ENCODE data around the gene NKD1. TPM values are rescaled to one million over a fixed set of nuclear protein-coding genes. Genes with fewer than 3 reads are reported as not detected.

NKD1 gene
- total and polyA plus RNA-seq, 2 experiments from 2014 or later: not detected

- peak overlapping the region; percentile 71 for H3K4me2 ChIP-seq (ENCODE audit: unreplicated experiment)
- no peaks in the 10 kb centered on the region for H3F3A ChIP-seq (ENCODE audit: insufficient read depth)
- H3K4me3 ChIP-seq: peak overlapping the region; percentile 67
- in situ Hi-C loops (cut with MboI): no loop called here
- TF ChIP-seq EZH2phosphoT487 (IDR thresholded peaks at IDR 0.05; ENCODE audit: insufficient read depth, low read depth): no peak
- peak; percentile 44 for DNase-seq
- H3K9me2 ChIP-seq (ENCODE audit: insufficient read depth): no peaks in the 10 kb centered on the region
- H3K4me1 ChIP-seq (ENCODE audit: insufficient read depth): no peaks in the 10 kb centered on the region
- no peaks in the 10 kb centered on the region for H3K36me3 ChIP-seq (ENCODE audit: low read depth)
- peak overlapping the region; percentile 69 for H2AFZ ChIP-seq
- no peak overlapping the region for H3K27ac ChIP-seq
- no peaks in the 10 kb centered on the region for H4K20me1 ChIP-seq (ENCODE audit: insufficient read depth)
- no peaks in the 10 kb centered on the region for H3K79me2 ChIP-seq (ENCODE audit: insufficient read depth)
- H3K27me3 ChIP-seq (replicated peaks; ENCODE audit: insufficient read depth): peaks cover 14% of the 10 kb centered on the region
- H3K9me3 ChIP-seq (ENCODE audit: low read depth): no peaks in the 10 kb centered on the region
- H3K9ac ChIP-seq: peak overlapping the region; percentile 50
- WGBS, 2 experiments (ENCODE audit: low coverage in 1 of 2, low lambda C conversion rate in 2 of 2, missing lambda C conversion rate in 2 of 2): 45 to 47% methylated on average over 19 of the region's 19 CpGs
These were observed 149.9 kb downstream of the NKD1 start for GRCh38 chr16:50697881-50698767.

Other genes with a start within 250 kb of the NKD1 start
- 34.5 and 35.8 TPM in 2 replicates for gene BRD7, start 179.4 kb upstream of the NKD1 start, total RNA-seq (2014; rRNA removed; shearing (Covaris generic))
- 20.3 and 31.1 TPM in 2 replicates for gene BRD7, start 179.4 kb upstream of the NKD1 start, polyA plus RNA-seq (2016; fragmentation: Nextera tagmentation; extraction: Ambion mirVana)
- gene SNX20, start 132.9 kb downstream of the NKD1 start, total RNA-seq (2014; rRNA removed; shearing (Covaris generic)): not detected in 2 replicates
- gene SNX20, start 132.9 kb downstream of the NKD1 start, polyA plus RNA-seq (2016; fragmentation: Nextera tagmentation; extraction: Ambion mirVana): not detected in 2 replicates
- gene NOD2, start 145.2 kb downstream of the NKD1 start, total RNA-seq (2014; rRNA removed; shearing (Covaris generic)): not detected in 2 replicates
- not detected in 2 replicates for gene NOD2, start 145.2 kb downstream of the NKD1 start, polyA plus RNA-seq (2016; fragmentation: Nextera tagmentation; extraction: Ambion mirVana)
- 32.6 and 46.5 TPM in 2 replicates for gene CYLD, start 193.7 kb downstream of the NKD1 start, total RNA-seq (2014; rRNA removed; shearing (Covaris generic))
- 21.7 and 22.4 TPM in 2 replicates for gene CYLD, start 193.7 kb downstream of the NKD1 start, polyA plus RNA-seq (2016; fragmentation: Nextera tagmentation; extraction: Ambion mirVana)

All from GM23248 (cell line).